ENCODE results near the gene WDR6.

WDR6 gene

DNA sequence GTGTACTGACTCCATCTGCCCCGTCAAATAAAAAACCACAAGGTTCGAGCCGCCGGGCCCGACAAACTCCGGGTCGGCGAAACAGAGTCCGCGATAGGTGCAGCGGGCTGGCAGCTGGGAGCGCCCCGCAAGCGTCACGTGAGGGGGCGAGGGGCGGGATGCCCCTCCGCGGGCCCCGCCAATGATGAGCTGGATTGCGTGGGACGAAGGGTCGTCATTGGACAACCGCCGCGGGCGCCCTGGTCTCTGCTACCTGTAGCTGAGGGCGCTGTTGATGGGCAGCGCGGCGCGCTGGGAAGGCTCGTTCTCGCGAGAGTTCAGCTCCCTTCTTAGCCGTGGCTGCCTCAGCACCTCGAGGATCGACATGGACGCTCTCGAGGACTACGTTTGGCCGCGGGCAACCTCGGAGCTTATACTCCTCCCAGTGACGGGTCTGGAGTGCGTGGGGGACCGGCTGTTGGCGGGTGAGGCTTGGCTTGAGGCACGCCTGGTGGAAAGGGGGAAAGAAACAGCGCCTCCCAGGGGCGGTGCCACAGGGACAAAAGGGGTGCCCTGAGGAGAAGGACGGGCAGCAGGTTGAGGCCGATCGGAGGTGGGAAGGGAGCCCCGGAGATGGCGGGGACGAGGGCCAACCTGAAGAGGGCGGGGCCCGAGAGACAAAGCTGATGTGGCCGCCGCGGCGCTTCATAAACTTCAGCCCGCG is at the start of gene WDR6:
TSS of gene WDR6 (plus strand) at position 324 of the 703 bp plus-strand sequence. CDS start at position 365, 41 bp downstream.
- Mint-ChIP-seq H3K36me3 (no peaks in the 10 kb centered on the region), H3K4me3 (peak within 1 kb of the TSS; percentile 100), H3K9me3 (no peaks in the 10 kb centered on the region), H3K27me3 (no peaks in the 10 kb centered on the region), H3K27ac (peak within 1 kb of the TSS; percentile 99), H3K4me1 (peaks cover 20% of the 10 kb centered on the region)
- DNase-seq (ENCODE audit: low spot score in 2 of 2) = peak; percentile 90 to 96
- peak; percentile 88 for ATAC-seq (ENCODE audit: low read depth)

GRCh38 chr3:48960841-48961413 is 46.3 kb upstream of the WDR6 start:
- H3K4me3 Mint-ChIP-seq = no peak overlapping the region
- H3K27ac Mint-ChIP-seq = peak overlapping the region; percentile 50
- DNase-seq (ENCODE audit: low spot score in 2 of 2) = no peak
- peaks cover 17% of the 10 kb centered on the region for H3K36me3 Mint-ChIP-seq
- no peaks in the 10 kb centered on the region for H3K9me3 Mint-ChIP-seq
- peak; percentile 55 for ATAC-seq (ENCODE audit: low read depth)
- no peaks in the 10 kb centered on the region for H3K27me3 Mint-ChIP-seq
- peaks cover 7% of the 10 kb centered on the region for H3K4me1 Mint-ChIP-seq

- H3K36me3 Mint-ChIP-seq = peaks cover 16% of the 10 kb centered on the region
- no peaks in the 10 kb centered on the region for H3K27me3 Mint-ChIP-seq
- H3K4me3 Mint-ChIP-seq = no peak overlapping the region
- no peak for DNase-seq (ENCODE audit: low spot score in 2 of 2)
- ATAC-seq (ENCODE audit: low read depth) = no peak
- H3K27ac Mint-ChIP-seq = peak overlapping the region; percentile 59
- no peaks in the 10 kb centered on the region for H3K9me3 Mint-ChIP-seq
- peaks cover 7% of the 10 kb centered on the region for H3K4me1 Mint-ChIP-seq
Measured at GRCh38 chr3:48962340-48962739, 44.9 kb upstream of the WDR6 start.

GRCh38 chr3:48962939-48963338 is 44.3 kb upstream of the WDR6 start:
- no peaks in the 10 kb centered on the region for H3K27me3 Mint-ChIP-seq
- H3K27ac Mint-ChIP-seq = no peak overlapping the region
- peaks cover 15% of the 10 kb centered on the region for H3K36me3 Mint-ChIP-seq

DNA sequence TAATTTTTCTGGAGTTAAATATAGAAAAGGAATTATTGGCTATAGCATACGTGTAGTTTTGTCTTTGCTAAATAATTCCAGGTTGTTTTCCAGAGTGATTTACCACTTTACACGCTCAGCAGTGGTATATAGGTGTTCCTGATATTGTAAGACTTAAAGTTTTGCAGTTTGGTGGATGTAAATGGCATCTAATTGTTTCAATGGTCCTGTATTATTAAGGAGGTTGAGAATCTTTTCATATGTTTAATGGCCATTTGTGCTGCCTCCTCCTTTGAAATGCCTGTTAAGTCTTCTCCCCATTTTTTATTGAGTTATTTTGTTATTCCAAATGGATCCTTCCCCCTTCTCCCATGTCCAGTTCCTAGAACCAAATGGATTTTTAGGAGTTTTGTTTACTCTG is 43.6 kb upstream of the WDR6 start:
- H3K36me3 Mint-ChIP-seq = peaks cover 14% of the 10 kb centered on the region
- no peak overlapping the region for H3K27ac Mint-ChIP-seq
- H3K4me3 Mint-ChIP-seq = no peak overlapping the region
- no peaks in the 10 kb centered on the region for H3K27me3 Mint-ChIP-seq
- DNase-seq (ENCODE audit: low spot score in 2 of 2) (no peak), ATAC-seq (ENCODE audit: low read depth) (no peak)
- H3K4me1 Mint-ChIP-seq = peaks cover 7% of the 10 kb centered on the region
- H3K9me3 Mint-ChIP-seq = no peaks in the 10 kb centered on the region

More at GRCh38 chr3:48962939-48963338, 44.3 kb upstream of the WDR6 start:
- Mint-ChIP-seq H3K4me3 (no peak overlapping the region), H3K9me3 (no peaks in the 10 kb centered on the region), H3K4me1 (peaks cover 7% of the 10 kb centered on the region)
- ATAC-seq (ENCODE audit: low read depth) = no peak
- DNase-seq (ENCODE audit: low spot score in 2 of 2) = no peak

GRCh38 chr3:48966367-48966766 is 40.8 kb upstream of the WDR6 start:
- H3K4me3 Mint-ChIP-seq = no peak overlapping the region
- no peak overlapping the region for H3K27ac Mint-ChIP-seq
- H3K4me1 Mint-ChIP-seq = peaks cover 2% of the 10 kb centered on the region
- ATAC-seq (ENCODE audit: low read depth) (no peak), DNase-seq (ENCODE audit: low spot score in 2 of 2) (no peak)
- H3K27me3 Mint-ChIP-seq = no peaks in the 10 kb centered on the region
- peaks cover 30% of the 10 kb centered on the region for H3K36me3 Mint-ChIP-seq
- H3K9me3 Mint-ChIP-seq = no peaks in the 10 kb centered on the region

DNA sequence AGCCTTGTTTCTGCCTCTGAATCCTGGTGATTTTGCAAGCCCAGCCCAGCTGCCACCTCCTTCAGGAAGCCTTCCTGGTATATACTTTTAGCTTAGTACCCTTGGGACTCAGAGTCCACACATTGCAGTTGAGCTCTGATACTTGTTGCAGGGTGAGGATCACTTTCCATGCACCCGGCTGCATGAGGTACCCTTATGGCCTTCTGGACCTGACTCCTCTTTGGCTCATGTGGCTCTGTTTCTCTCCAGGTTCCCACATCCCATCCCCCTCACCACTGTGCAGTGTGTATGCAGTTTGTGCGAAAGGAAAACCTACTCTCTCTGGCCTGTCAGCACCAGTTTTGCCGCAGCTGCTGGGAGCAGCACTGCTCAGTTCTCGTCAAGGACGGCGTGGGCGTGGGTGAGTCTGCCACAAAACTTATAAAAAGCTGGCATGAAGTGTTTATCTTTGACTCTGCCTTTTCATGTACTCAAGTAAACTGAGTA is 40.3 kb upstream of the WDR6 start:
- Mint-ChIP-seq H3K36me3 (peaks cover 32% of the 10 kb centered on the region), H3K27me3 (no peaks in the 10 kb centered on the region), H3K4me3 (no peak overlapping the region), H3K27ac (no peak overlapping the region), H3K4me1 (peaks cover 2% of the 10 kb centered on the region), H3K9me3 (no peaks in the 10 kb centered on the region)
- DNase-seq (ENCODE audit: low spot score in 2 of 2) = no peak
- no peak for ATAC-seq (ENCODE audit: low read depth)

DNA sequence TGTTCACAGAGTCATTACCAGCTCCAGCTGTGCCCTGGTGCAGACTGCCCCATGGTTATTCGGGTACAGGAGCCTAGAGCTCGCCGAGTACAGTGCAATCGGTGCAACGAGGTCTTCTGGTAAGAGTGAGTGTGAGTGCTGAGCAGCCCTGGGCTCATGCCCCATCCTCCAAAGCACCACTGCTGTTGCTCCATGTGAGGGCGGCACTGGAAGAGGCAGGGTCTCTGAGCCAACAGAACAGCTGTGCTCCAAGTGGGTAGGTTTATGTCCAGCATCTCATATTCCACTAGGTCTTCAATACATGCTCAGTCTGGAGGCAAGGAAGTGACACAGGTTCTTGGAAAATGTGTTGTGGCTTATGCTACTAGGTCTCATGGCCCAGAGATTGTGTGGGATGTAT is 36.6 kb upstream of the WDR6 start:
- Mint-ChIP-seq H3K9me3 (no peaks in the 10 kb centered on the region), H3K27me3 (no peaks in the 10 kb centered on the region), H3K4me1 (no peaks in the 10 kb centered on the region), H3K36me3 (peaks cover 26% of the 10 kb centered on the region), H3K27ac (no peak overlapping the region), H3K4me3 (no peak overlapping the region)
- ATAC-seq (ENCODE audit: low read depth) (no peak), DNase-seq (ENCODE audit: low spot score in 2 of 2) (no peak)

GRCh38 chr3:48974076-48974864 is 32.9 kb upstream of the WDR6 start:
- Mint-ChIP-seq H3K9me3 (no peaks in the 10 kb centered on the region), H3K4me1 (no peaks in the 10 kb centered on the region), H3K27ac (no peak overlapping the region), H3K4me3 (no peak overlapping the region), H3K36me3 (peaks cover 28% of the 10 kb centered on the region), H3K27me3 (no peaks in the 10 kb centered on the region)
- DNase-seq (ENCODE audit: low spot score in 2 of 2) (no peak), ATAC-seq (ENCODE audit: low read depth) (no peak)

DNA sequence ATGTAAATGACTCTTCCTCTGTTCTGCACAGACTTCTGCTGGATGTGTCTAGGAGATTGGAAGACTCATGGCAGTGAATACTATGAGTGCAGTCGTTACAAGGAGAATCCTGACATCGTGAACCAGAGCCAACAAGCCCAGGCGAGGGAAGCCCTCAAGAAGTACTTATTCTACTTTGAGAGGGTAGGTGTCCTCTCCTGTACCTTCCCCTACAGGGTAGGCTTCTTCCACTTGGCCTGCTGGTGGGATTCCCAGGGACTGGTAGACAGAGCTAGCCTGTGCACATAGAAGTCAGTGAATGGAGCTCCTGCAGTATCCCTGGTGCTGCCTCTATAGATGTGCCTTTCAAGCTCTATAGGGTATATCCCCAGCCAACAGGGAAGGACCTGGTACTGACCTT is 27.7 kb upstream of the WDR6 start:
- Mint-ChIP-seq H3K4me1 (no peaks in the 10 kb centered on the region), H3K27ac (no peak overlapping the region), H3K9me3 (no peaks in the 10 kb centered on the region), H3K4me3 (no peak overlapping the region), H3K27me3 (no peaks in the 10 kb centered on the region), H3K36me3 (peaks cover 21% of the 10 kb centered on the region)
- ATAC-seq (ENCODE audit: low read depth) = no peak
- no peak for DNase-seq (ENCODE audit: low spot score in 2 of 2)

DNA sequence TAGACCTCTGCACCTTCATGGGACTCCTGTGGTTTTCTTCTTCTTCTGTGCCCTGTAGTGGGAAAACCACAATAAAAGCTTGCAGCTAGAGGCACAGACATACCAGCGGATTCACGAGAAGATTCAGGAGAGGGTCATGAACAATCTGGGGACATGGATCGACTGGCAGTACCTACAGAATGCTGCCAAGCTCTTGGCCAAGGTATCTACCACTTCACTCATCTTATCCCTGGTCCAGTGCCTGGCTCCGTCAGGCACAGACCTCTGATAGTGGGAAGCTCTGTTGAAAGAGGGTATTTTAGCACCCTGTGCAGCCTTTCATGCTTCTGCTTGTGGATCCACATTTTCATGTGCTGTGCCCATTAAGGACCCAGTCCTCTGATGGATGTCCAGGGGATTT is 26.9 kb upstream of the WDR6 start:
- no peak for DNase-seq (ENCODE audit: low spot score in 2 of 2)
- no peaks in the 10 kb centered on the region for H3K9me3 Mint-ChIP-seq
- peaks cover 16% of the 10 kb centered on the region for H3K36me3 Mint-ChIP-seq
- no peak overlapping the region for H3K4me3 Mint-ChIP-seq
- ATAC-seq (ENCODE audit: low read depth) = no peak
- H3K4me1 Mint-ChIP-seq = no peaks in the 10 kb centered on the region
- no peaks in the 10 kb centered on the region for H3K27me3 Mint-ChIP-seq
- no peak overlapping the region for H3K27ac Mint-ChIP-seq

GRCh38 chr3:48982016-48982415 is 25.2 kb upstream of the WDR6 start:
- Mint-ChIP-seq H3K4me3 (no peak overlapping the region), H3K27ac (no peak overlapping the region), H3K36me3 (peaks cover 14% of the 10 kb centered on the region), H3K9me3 (no peaks in the 10 kb centered on the region), H3K4me1 (no peaks in the 10 kb centered on the region), H3K27me3 (no peaks in the 10 kb centered on the region)
- ATAC-seq (ENCODE audit: low read depth) (no peak), DNase-seq (ENCODE audit: low spot score in 2 of 2) (no peak)

GRCh38 chr3:48982686-48983085 is 24.5 kb upstream of the WDR6 start:
- Mint-ChIP-seq H3K9me3 (no peaks in the 10 kb centered on the region), H3K36me3 (peaks cover 14% of the 10 kb centered on the region), H3K4me1 (no peaks in the 10 kb centered on the region), H3K27me3 (no peaks in the 10 kb centered on the region), H3K4me3 (no peak overlapping the region), H3K27ac (no peak overlapping the region)
- DNase-seq (ENCODE audit: low spot score in 2 of 2) = no peak
- no peak for ATAC-seq (ENCODE audit: low read depth)

- H3K36me3 Mint-ChIP-seq = peaks cover 12% of the 10 kb centered on the region
- peak overlapping the region; percentile 24 for H3K27ac Mint-ChIP-seq
- H3K4me3 Mint-ChIP-seq = no peak overlapping the region
- no peaks in the 10 kb centered on the region for H3K27me3 Mint-ChIP-seq
- DNase-seq (ENCODE audit: low spot score in 2 of 2) (no peak), ATAC-seq (ENCODE audit: low read depth) (no peak)
- H3K4me1 Mint-ChIP-seq = peaks cover 3% of the 10 kb centered on the region
- H3K9me3 Mint-ChIP-seq = no peaks in the 10 kb centered on the region
Measured at GRCh38 chr3:48983096-48983495, 24.1 kb upstream of the WDR6 start.
